Panc1 (cell line): ENCODE results near the gene MAP7. TPM values are rescaled to one million over a fixed set of nuclear protein-coding genes. Genes with fewer than 3 reads are reported as not detected.

Source experiments
- ATAC-seq: fragments of 200-7000 bp; cut with Tn5 transposase; 2 replicates; pipeline ENCODE4 v1.9.1; 2020; ENCODE audit warnings: mild to moderate bottlenecking, moderate library complexity
- BruUV-seq: library from RNA; stranded (reverse); fragments of 400-500 nt; replicated peaks from 2 replicates; lab custom pipeline; 2021; lab: Mats Ljungman, UMichigan
- CTCF ChIA-PET: fragments of 300-600 bp; sonication (Branson Sonifier 250); formaldehyde crosslinking; loops from one replicate; lab custom pipeline; 2022; ENCODE audit warnings: antibody characterized with exemption; lab: Charles Lee
- POLR2A ChIA-PET: fragments of 300-600 bp; sonication (Branson Sonifier 250); formaldehyde crosslinking; loops from one replicate; lab custom pipeline; 2022; ENCODE audit warnings: antibody characterized with exemption; lab: Charles Lee
- DNase-seq: peaks from one replicate; pipeline ENCODE4 v3.0.0-alpha.2; 2010; ENCODE audit warnings: low read depth, low spot score
- H3K27ac ChIP-seq: 2 replicates; pipeline ENCODE4 v1.5.1; 2011; ENCODE audit warnings: mild to moderate bottlenecking, low read length, inconsistent platforms
- H3K27me3 ChIP-seq: fragments of 200-500 bp; sonication (Bioruptor generic); 2 replicates; pipeline ENCODE4 v1.6.0; 2014; ENCODE audit warnings: low read length, inconsistent platforms; ENCODE audit not compliant: control insufficient read depth, insufficient read depth
- H3K36me3 ChIP-seq: fragments of 200-500 bp; sonication (Bioruptor generic); 2 replicates; pipeline ENCODE4 v1.5.1; 2014; ENCODE audit warnings: inconsistent platforms, mild to moderate bottlenecking, low read length, moderate library complexity; ENCODE audit not compliant: control insufficient read depth, insufficient read depth
- H3K4me1 ChIP-seq: 2 replicates; pipeline ENCODE4 v1.5.1; 2011; ENCODE audit warnings: inconsistent platforms, mild to moderate bottlenecking, low read length, moderate library complexity; ENCODE audit not compliant: control insufficient read depth, insufficient read depth
- H3K4me3 ChIP-seq, 2 experiments: 2 replicates each; pipeline ENCODE4 v1.5.1; 2011 to 2012; ENCODE audit warnings: low read depth in 2 of 2, low read length in 2 of 2, mild to moderate bottlenecking in 2 of 2, inconsistent platforms in 1 of 2, moderate library complexity in 1 of 2
- H3K9me3 ChIP-seq: fragments of 200-500 bp; sonication (Bioruptor generic); 2 replicates; pipeline ENCODE4 v1.5.1; 2014; ENCODE audit warnings: low read depth, mild to moderate bottlenecking, inconsistent platforms, low read length, moderate library complexity; ENCODE audit not compliant: control insufficient read depth, insufficient read depth
- CTCF ChIP-seq: fragments of 450-650 bp; IDR thresholded peaks from 2 replicates; pipeline ENCODE4 v1.5.1; 2017; ENCODE audit warnings: mild to moderate bottlenecking
- POLR2AphosphoS5 ChIP-seq: IDR thresholded peaks from 2 replicates; pipeline ENCODE4 v1.6.1; 2012; ENCODE audit warnings: mild to moderate bottlenecking, low read depth, low read length, moderate library complexity
- SIN3A ChIP-seq: IDR thresholded peaks from 2 replicates; pipeline ENCODE4 v1.6.1; 2012; ENCODE audit warnings: low read depth, mild to moderate bottlenecking, low read length, moderate library complexity, borderline replicate concordance; ENCODE audit not compliant: insufficient read depth
- TCF7L2 ChIP-seq: IDR thresholded peaks from 2 replicates; pipeline ENCODE4 v1.6.1; 2011; ENCODE audit warnings: mild to moderate bottlenecking, low read depth, low read length, inconsistent platforms
- in situ Hi-C: cut with HindIII; loops from 2 replicates; pipeline ENCODE4 v1.10.0; 2016; ENCODE audit warnings: low sequenced_read_pairs, low pct_unique_long_range_greater_than_20kb
- intact Hi-C: fragments of 100-400 bp; cut with micrococcal nuclease; formaldehyde crosslinking; loops from one replicate; pipeline ENCODE4 v1.10.0; 2022; ENCODE audit not compliant: unreplicated experiment
- total RNA-seq: library from RNA; stranded (reverse); gene quantifications from one replicate; pipeline ENCODE4 v1.2.1, GENCODE V29; 2021; ENCODE audit not compliant: unreplicated experiment
- TF ChIP-seq, protein P1 (sequence below), 2 experiments: IDR thresholded peaks; 2 replicates each; pipeline ENCODE4 v1.6.1; 2011 to 2012; ENCODE audit warnings: low read depth in 2 of 2, control low read depth in 1 of 2, low read length in 1 of 2, mild to moderate bottlenecking in 1 of 2, moderate library complexity in 1 of 2; ENCODE audit not compliant: insufficient read depth in 1 of 2

MAP7 gene
- total RNA-seq, 1 experiment from 2014 or later: 1.8 TPM

DNA sequence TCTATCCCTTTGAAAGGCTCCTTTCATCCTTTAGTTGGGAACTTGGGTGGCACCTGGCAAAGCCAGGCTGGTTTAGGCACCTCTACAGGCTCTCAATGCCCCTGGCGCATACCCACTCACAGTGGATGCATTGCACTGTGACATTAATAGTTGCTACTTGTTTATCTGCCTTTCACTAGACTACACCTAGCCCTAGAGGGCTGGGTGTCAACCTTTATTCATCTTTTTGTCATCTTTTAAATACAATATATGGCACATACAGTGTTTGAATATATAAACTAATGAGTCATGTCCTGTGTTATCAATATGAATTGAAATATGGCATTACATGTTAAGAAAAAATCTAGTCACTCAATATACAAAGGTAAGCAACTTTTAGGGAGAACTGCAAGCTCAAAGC, 140.6 kb downstream of the MAP7 start:
- ATAC-seq: no peak
- BruUV-seq: no TSS peak
- TF ChIP-seq TCF7L2 (no peak), POLR2AphosphoS5 (no peak)

DNA sequence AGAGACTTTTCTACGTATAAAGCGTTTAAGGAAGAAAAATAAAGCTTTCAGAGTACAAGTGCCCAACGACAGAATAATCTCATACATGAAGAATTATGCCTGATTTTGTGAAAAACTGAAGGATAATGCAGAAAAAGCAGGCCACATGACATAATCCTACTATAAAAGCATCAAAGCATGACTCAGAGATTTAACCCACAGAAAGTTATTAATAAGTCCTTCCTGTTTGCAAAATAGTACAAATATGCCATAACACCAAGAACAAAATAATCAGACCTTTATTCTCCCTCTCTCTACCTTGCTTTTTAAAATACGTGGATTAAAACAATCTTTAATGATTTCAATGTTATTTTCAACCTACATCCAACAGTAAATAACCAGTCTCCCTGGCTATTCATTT, 142.0 kb downstream of the MAP7 start:
- no peak for ATAC-seq
- TF ChIP-seq TCF7L2 (no peak), CTCF (no peak), SIN3A (no peak), POLR2AphosphoS5 (no peak)
- TF ChIP-seq, protein P1, sequence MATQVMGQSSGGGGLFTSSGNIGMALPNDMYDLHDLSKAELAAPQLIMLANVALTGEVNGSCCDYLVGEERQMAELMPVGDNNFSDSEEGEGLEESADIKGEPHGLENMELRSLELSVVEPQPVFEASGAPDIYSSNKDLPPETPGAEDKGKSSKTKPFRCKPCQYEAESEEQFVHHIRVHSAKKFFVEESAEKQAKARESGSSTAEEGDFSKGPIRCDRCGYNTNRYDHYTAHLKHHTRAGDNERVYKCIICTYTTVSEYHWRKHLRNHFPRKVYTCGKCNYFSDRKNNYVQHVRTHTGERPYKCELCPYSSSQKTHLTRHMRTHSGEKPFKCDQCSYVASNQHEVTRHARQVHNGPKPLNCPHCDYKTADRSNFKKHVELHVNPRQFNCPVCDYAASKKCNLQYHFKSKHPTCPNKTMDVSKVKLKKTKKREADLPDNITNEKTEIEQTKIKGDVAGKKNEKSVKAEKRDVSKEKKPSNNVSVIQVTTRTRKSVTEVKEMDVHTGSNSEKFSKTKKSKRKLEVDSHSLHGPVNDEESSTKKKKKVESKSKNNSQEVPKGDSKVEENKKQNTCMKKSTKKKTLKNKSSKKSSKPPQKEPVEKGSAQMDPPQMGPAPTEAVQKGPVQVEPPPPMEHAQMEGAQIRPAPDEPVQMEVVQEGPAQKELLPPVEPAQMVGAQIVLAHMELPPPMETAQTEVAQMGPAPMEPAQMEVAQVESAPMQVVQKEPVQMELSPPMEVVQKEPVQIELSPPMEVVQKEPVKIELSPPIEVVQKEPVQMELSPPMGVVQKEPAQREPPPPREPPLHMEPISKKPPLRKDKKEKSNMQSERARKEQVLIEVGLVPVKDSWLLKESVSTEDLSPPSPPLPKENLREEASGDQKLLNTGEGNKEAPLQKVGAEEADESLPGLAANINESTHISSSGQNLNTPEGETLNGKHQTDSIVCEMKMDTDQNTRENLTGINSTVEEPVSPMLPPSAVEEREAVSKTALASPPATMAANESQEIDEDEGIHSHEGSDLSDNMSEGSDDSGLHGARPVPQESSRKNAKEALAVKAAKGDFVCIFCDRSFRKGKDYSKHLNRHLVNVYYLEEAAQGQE (IDR thresholded peaks at IDR 0.05; ENCODE audit: insufficient read depth in 1 of 2, low read depth in 2 of 2, low read length in 1 of 2): no peak
- POLR2A ChIA-PET: no interaction called here

More for the DNA sequence above, 140.6 kb downstream of the MAP7 start:
- DNase-seq: no peak
- ChIA-PET POLR2A (no interaction called here), CTCF (no interaction called here)
- no peak overlapping the region for H3K4me3 ChIP-seq
- in situ Hi-C loops (no loop called here), intact Hi-C loops (no loop called here)
- no peaks in the 10 kb centered on the region for H3K27me3 ChIP-seq
- H3K4me1 ChIP-seq: no peaks in the 10 kb centered on the region
- no peak overlapping the region for H3K27ac ChIP-seq
- no peaks in the 10 kb centered on the region for H3K9me3 ChIP-seq
- H3K36me3 ChIP-seq: no peaks in the 10 kb centered on the region

DNA sequence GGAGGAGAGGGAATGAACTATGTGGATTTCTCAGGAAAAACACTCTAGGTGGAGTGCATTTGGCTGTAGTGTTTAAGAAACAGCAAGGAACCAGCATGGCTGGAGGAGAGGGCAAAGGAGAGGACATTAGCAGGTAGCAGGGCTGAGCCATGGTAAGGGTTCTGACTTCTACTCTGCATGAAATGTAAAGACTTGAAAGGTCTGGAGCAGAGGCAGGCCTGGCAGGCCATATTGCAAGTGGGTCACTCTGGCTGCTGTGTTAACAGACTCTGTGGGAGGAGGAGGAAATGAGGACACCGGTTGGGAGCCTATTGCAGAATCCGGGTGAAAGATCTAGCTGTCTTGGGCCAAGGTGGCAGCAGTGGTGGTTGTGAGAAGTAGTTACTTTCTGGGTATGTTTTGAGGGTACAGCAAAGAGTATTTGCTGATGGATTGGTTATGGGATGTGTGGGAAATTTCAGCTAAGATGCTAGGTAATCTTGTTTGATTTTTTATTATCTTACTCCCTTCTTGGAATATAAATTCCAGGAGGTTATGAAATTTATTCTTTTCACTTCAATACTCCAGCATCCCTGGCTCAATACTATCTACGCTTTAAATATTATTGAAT, 144.7 kb downstream of the MAP7 start:
- Histone ChIP-seq H3K9me3 (no peaks in the 10 kb centered on the region), H3K4me3 (no peak overlapping the region), H3K4me1 (no peaks in the 10 kb centered on the region; the same call in 1 of the 2 replicates), H3K36me3 (no peaks in the 10 kb centered on the region), H3K27me3 (no peaks in the 10 kb centered on the region), H3K27ac (no peak overlapping the region)
- CTCF ChIA-PET: no interaction called here
- DNase-seq (no peak), ATAC-seq (no peak)
- TF ChIP-seq POLR2AphosphoS5 (no peak), TCF7L2 (no peak), CTCF (no peak), SIN3A (no peak)
- TF ChIP-seq, protein P1 (IDR thresholded peaks at IDR 0.05; ENCODE audit: insufficient read depth in 1 of 2, low read depth in 2 of 2, low read length in 1 of 2): no peak
- BruUV-seq: no TSS peak
- POLR2A ChIA-PET: no interaction called here
- intact Hi-C loops: no loop called here
- in situ Hi-C loops: no loop called here

More for the DNA sequence above, 142.0 kb downstream of the MAP7 start:
- no peaks in the 10 kb centered on the region for H3K36me3 ChIP-seq
- intact Hi-C loops (no loop called here), in situ Hi-C loops (no loop called here)
- no peak overlapping the region for H3K27ac ChIP-seq
- no TSS peak for BruUV-seq
- no peaks in the 10 kb centered on the region for H3K27me3 ChIP-seq
- no peaks in the 10 kb centered on the region for H3K9me3 ChIP-seq
- H3K4me3 ChIP-seq: no peak overlapping the region
- no peaks in the 10 kb centered on the region; the same call in 1 of the 2 replicates for H3K4me1 ChIP-seq
- no peak for DNase-seq
- CTCF ChIA-PET: no interaction called here
